Islet precursor cell (in vitro differentiated cells): Measurements from ENCODE around the gene INTS12.
A peak's percentile ranks its signal among the peaks of the same experiment; 100 is the strongest.
"Not testable (repeated sequence)": the region's sequence is repeated elsewhere in the genome, so short reads cannot be mapped to it uniquely, and the experiment has no call there.

Source experiments
- DNase-seq: peaks from one replicate; pipeline ENCODE4 v3.0.0-alpha.2; 2018

INTS12 gene

GRCh38 chr4:105708181-105709080 lies at the start of gene INTS12, which contains the start of gene GSTCD:
TSS of gene INTS12 (minus strand) at chr4:105708689. CDS start at chr4:105700005, 8,684 bp downstream.
TSS of gene GSTCD (plus strand) at chr4:105708784. CDS start at chr4:105717614, 8,830 bp downstream.
- DNase-seq: peak; percentile 97

GRCh38 chr4:105755375-105755774 lies 46.9 kb upstream of the INTS12 start:
- DNase-seq: no peak

GRCh38 chr4:105753361-105753760 lies 44.9 kb upstream of the INTS12 start:
- no peak for DNase-seq

- DNase-seq: no peak
Measured at GRCh38 chr4:105751718-105752299, 43.3 kb upstream of the INTS12 start.

GRCh38 chr4:105748222-105748621 lies 39.7 kb upstream of the INTS12 start:
- no peak for DNase-seq

GRCh38 chr4:105741548-105741947 lies 33.1 kb upstream of the INTS12 start:
- no peak for DNase-seq

- not testable (repeated sequence) for DNase-seq
Measured at GRCh38 chr4:105735217-105735616, 26.7 kb upstream of the INTS12 start.

GRCh38 chr4:105729895-105730294 lies 21.4 kb upstream of the INTS12 start:
- DNase-seq: not testable (repeated sequence)

- no peak for DNase-seq
Measured at GRCh38 chr4:105725623-105726022, 17.1 kb upstream of the INTS12 start.

GRCh38 chr4:105719204-105719603 lies 10.7 kb upstream of the INTS12 start:
- no peak for DNase-seq

- DNase-seq: no peak
Measured at GRCh38 chr4:105715692-105716278, 7.3 kb upstream of the INTS12 start.

GRCh38 chr4:105714932-105715331 lies 6.4 kb upstream of the INTS12 start:
- no peak for DNase-seq

GRCh38 chr4:105714071-105714521 lies 5.6 kb upstream of the INTS12 start:
- DNase-seq: no peak

GRCh38 chr4:105712766-105713165 lies 4.3 kb upstream of the INTS12 start:
- DNase-seq: no peak

GRCh38 chr4:105710678-105711077 lies 2.2 kb upstream of the INTS12 start:
- no peak for DNase-seq

- no peak for DNase-seq
Measured at GRCh38 chr4:105710012-105710600, 1.6 kb upstream of the INTS12 start.

- DNase-seq: peak; percentile 71
Measured at GRCh38 chr4:105709081-105709450, 577 bp upstream of the INTS12 start.

- no peak for DNase-seq
Measured at GRCh38 chr4:105707782-105708180, 708 bp downstream of the INTS12 start.

GRCh38 chr4:105698607-105699006 lies 9.9 kb downstream of the INTS12 start:
- DNase-seq: no peak

GRCh38 chr4:105695832-105696231 lies 12.7 kb downstream of the INTS12 start:
- not testable (repeated sequence) for DNase-seq

GRCh38 chr4:105694812-105695211 lies 13.7 kb downstream of the INTS12 start:
- not testable (repeated sequence) for DNase-seq

- DNase-seq: no peak
Measured at GRCh38 chr4:105686571-105686970, 21.9 kb downstream of the INTS12 start.

- no peak for DNase-seq
Measured at GRCh38 chr4:105683038-105683437, 25.5 kb downstream of the INTS12 start.
